ENCODE results near the gene ADORA2B.
"Not testable (repeated sequence)": the region's sequence is repeated elsewhere in the genome, so short reads cannot be mapped to it uniquely, and the experiment has no call there.

Gene ADORA2B

DNA sequence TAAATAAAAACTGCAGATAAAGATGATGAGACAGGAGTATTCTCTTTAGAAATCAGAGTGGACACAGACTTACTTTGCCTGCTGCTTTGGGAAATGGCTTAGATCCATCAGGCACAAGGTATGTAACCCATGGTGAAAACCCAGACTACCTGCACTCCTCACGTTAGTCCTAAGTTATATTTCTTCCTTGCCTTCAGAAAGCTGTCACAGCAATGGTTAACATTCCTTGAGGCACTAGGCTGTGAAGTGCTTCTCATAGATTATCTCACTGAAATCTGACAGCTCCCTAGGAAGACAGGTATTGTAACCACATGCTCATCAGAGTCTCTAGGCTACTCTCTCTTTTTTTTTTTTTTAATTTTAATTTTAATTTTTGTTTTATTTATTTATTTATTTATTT, 33.7 kb downstream of the ADORA2B start:
- H3K4me3 ChIP-seq (replicated peaks in 1 of 2; ENCODE audit: low read depth in 2 of 2, low read length in 2 of 2): no peak overlapping the region
- DNase-seq (ENCODE audit: low read depth in 2 of 2): no peak
- TF ChIP-seq, protein P1, sequence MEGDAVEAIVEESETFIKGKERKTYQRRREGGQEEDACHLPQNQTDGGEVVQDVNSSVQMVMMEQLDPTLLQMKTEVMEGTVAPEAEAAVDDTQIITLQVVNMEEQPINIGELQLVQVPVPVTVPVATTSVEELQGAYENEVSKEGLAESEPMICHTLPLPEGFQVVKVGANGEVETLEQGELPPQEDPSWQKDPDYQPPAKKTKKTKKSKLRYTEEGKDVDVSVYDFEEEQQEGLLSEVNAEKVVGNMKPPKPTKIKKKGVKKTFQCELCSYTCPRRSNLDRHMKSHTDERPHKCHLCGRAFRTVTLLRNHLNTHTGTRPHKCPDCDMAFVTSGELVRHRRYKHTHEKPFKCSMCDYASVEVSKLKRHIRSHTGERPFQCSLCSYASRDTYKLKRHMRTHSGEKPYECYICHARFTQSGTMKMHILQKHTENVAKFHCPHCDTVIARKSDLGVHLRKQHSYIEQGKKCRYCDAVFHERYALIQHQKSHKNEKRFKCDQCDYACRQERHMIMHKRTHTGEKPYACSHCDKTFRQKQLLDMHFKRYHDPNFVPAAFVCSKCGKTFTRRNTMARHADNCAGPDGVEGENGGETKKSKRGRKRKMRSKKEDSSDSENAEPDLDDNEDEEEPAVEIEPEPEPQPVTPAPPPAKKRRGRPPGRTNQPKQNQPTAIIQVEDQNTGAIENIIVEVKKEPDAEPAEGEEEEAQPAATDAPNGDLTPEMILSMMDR (IDR thresholded peaks at IDR 0.05; ENCODE audit: low read depth, low read length): no peak

DNA sequence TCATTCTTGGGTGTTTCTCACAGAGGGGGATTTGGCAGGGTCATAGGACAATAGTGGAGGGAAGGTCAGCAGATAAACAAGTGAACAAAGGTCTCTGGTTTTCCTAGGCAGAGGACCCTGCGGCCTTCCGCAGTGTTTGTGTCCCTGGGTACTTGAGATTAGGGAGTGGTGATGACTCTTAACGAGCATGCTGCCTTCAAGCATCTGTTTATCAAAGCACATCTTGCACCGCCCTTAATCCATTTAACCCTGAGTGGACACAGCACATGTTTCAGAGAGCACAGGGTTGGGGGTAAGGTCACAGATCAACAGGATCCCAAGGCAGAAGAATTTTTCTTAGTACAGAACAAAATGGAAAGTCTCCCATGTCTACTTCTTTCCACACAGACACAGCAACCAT, 34.1 kb downstream of the ADORA2B start:
- not testable (repeated sequence) for DNase-seq (ENCODE audit: low read depth in 2 of 2)

DNA sequence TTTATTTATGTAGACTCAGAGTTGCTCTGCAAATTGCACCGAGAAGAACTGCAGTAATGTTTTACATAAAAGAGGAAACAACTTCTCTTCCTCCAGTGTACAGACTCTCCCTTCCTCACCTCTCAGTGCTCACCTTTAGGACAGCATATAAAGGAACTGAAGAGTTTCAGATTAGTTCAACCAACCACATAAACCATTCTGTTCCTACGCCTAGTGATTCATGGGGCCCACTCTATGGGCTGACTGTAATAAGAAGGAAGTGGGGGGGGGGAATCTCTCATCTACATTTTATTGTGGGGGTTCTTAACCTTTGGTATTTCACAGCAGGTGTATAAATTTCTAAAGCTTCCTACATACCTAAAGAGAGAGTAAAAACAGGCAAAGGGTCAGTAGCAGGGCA, 36.3 kb downstream of the ADORA2B start:
- TF ChIP-seq, protein P1 (IDR thresholded peaks at IDR 0.05; ENCODE audit: low read depth, low read length): no peak
- DNase-seq (ENCODE audit: low read depth in 2 of 2): no peak
- no peak overlapping the region for H3K4me3 ChIP-seq (replicated peaks in 1 of 2; ENCODE audit: low read depth in 2 of 2, low read length in 2 of 2)

More for the DNA sequence above, 34.1 kb downstream of the ADORA2B start:
- not testable (repeated sequence) for H3K4me3 ChIP-seq (replicated peaks in 1 of 2; ENCODE audit: low read depth in 2 of 2, low read length in 2 of 2)

DNA sequence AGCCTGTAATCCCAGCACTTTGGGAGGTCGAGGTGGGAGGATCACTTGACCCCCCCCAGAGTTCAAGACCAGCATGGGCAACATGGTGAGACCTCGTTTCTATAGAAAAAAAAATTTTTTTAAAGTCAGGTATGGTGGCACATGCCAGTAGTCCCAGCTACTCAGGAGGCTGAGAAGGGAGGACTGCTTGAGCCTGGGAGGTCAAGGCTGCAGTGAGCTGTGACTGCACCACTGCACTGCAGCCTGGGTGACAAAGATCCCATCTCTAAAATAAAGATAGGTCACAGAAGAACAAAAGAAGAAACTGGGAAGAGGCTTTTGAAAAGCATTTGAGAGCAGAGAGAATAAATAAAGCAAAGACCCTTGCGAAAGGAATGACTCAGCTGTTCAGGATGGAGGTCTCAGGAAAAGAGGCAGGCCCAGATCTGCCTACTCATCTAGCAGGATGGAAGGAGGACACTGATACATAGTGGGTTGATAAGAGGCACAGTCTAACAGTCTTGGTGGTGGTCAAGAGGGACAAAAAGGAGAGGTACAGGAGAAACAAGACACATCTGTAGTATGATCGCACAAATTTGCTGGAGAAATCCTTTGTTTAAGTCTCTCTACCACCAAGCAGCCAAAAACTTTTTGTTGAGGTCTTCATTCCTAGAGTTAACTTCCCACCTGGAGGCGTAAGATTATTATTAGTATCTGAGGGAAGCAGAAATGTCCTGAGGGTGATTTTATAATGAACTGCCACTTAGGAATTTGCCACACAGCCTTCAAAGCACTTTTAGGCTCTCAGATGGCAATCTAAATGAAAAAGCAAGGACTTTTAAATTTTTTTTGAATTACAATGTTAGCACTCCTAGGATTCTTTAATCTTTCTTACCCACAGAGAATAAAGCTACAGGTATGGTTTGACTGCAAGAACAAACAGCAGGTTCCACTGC, 37.0 kb downstream of the ADORA2B start:
- H3K4me3 ChIP-seq (replicated peaks in 1 of 2; ENCODE audit: low read depth in 2 of 2, low read length in 2 of 2): no peak overlapping the region

DNA sequence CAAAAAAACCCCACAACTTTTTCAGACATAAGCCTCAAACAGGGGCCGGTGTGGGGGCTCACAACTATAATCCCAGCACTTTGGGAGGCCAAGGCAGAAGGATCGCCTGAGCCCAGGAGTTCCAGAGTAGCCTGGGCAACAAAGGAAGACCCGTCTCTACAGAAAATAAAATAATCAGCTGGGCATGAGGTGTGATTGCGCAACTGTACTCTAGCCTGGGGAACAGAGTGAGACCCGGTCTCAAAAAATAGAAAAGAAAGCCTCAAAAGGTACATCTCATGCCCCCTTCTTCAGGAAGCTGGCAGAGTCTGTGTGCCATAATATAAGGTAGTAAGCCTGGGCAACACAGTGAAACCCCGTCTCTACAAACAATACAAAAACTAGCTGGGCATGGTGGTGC, 51.4 kb downstream of the ADORA2B start:
- no peak for DNase-seq (ENCODE audit: low read depth in 2 of 2)
- TF ChIP-seq, protein P1 (IDR thresholded peaks at IDR 0.05; ENCODE audit: low read depth, low read length): no peak
- H3K4me3 ChIP-seq (replicated peaks in 1 of 2; ENCODE audit: low read depth in 2 of 2, low read length in 2 of 2): no peak overlapping the region

More for the DNA sequence above, 37.0 kb downstream of the ADORA2B start:
- DNase-seq (ENCODE audit: low read depth in 2 of 2): peak; percentile 44 to 65
- TF ChIP-seq, protein P1 (IDR thresholded peaks at IDR 0.05; ENCODE audit: low read depth, low read length): no peak

DNA sequence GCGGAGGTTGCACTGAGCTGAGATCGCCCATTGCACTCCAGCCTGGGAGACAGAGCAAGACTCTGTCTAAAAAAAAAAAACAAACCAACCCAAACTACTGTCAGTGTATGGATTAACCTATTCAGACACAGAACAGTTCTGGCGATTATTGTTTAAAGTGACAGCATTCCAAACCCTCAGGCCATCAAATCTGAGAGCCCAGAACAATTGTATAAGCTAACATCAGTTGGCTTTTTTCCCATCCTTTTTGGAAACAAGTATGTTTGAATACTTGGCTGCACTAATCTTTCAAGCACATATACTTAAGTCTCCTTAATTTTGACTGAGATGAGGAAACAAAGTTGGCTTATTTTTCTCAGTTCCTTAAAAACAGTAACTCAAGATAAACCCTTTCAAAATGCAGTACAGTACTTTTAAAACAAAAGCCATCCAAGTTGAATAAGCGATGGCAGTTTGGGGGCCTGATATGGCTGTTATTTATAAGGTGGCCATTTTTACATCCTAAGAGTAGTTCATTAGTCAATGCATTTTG, 53.2 kb downstream of the ADORA2B start:
- peak in 1 of 2 donors; percentile 39 for DNase-seq (ENCODE audit: low read depth in 2 of 2)
- TF ChIP-seq, protein P1 (IDR thresholded peaks at IDR 0.05; ENCODE audit: low read depth, low read length): no peak
- H3K4me3 ChIP-seq (replicated peaks in 1 of 2; ENCODE audit: low read depth in 2 of 2, low read length in 2 of 2): no peak overlapping the region

Data from cardiac fibroblast (primary cell).